Stimulated activated CD8-positive, alpha-beta memory T cell treated with anti-CD3 and anti-CD28 coated beads, Interleukin-2, amount 100 ng/mL, for 1 hour (primary cell): Measurements from ENCODE around the gene ADK.
"Not testable (repeated sequence)": the region's sequence is repeated elsewhere in the genome, so short reads cannot be mapped to it uniquely, and the experiment has no call there.

Experiments
- DNase-seq, 2 donors: peaks; one replicate each; pipeline ENCODE4 v3.0.0-alpha.2; 2020; ENCODE audit warnings: low read depth in 2 of 2

ADK gene

GRCh38 chr10:74300074-74300621 lies 149.1 kb downstream of the ADK start:
- DNase-seq = not testable (repeated sequence)

GRCh38 chr10:74300666-74301065 lies 149.6 kb downstream of the ADK start:
- DNase-seq = no peak

GRCh38 chr10:74305730-74306129 lies 154.7 kb downstream of the ADK start:
- DNase-seq = no peak

GRCh38 chr10:74306227-74306982 lies 155.4 kb downstream of the ADK start:
- no peak for DNase-seq

GRCh38 chr10:74307061-74307651 lies 156.1 kb downstream of the ADK start:
- DNase-seq = no peak

GRCh38 chr10:74310652-74311257 lies 159.7 kb downstream of the ADK start:
- no peak for DNase-seq

GRCh38 chr10:74314166-74314565 lies 163.1 kb downstream of the ADK start:
- no peak for DNase-seq

- no peak for DNase-seq
Measured at GRCh38 chr10:74320026-74320425, 169.0 kb downstream of the ADK start.

- DNase-seq = no peak
Measured at GRCh38 chr10:74320717-74321116, 169.7 kb downstream of the ADK start.

GRCh38 chr10:74322141-74322540 lies 171.1 kb downstream of the ADK start:
- DNase-seq = no peak

GRCh38 chr10:74322565-74322964 lies 171.5 kb downstream of the ADK start:
- DNase-seq = no peak

- DNase-seq = no peak
Measured at GRCh38 chr10:74328388-74328787, 177.4 kb downstream of the ADK start.

GRCh38 chr10:74329873-74330272 lies 178.9 kb downstream of the ADK start:
- no peak for DNase-seq

GRCh38 chr10:74330646-74331045 lies 179.6 kb downstream of the ADK start:
- DNase-seq = no peak

GRCh38 chr10:74332398-74332797 lies 181.4 kb downstream of the ADK start:
- DNase-seq = no peak

GRCh38 chr10:74333174-74333573 lies 182.2 kb downstream of the ADK start:
- DNase-seq = no peak

- DNase-seq = no peak
Measured at GRCh38 chr10:74334221-74334620, 183.2 kb downstream of the ADK start.

- no peak for DNase-seq
Measured at GRCh38 chr10:74335501-74335900, 184.5 kb downstream of the ADK start.

- no peak for DNase-seq
Measured at GRCh38 chr10:74337330-74338016, 186.5 kb downstream of the ADK start.

GRCh38 chr10:74342991-74343390 lies 192.0 kb downstream of the ADK start:
- no peak for DNase-seq

GRCh38 chr10:74343804-74344203 lies 192.8 kb downstream of the ADK start:
- DNase-seq = no peak

- no peak for DNase-seq
Measured at GRCh38 chr10:74344306-74344705, 193.3 kb downstream of the ADK start.
